Measurements from ENCODE around the gene GPSM1.
A peak's percentile ranks its signal among the peaks of the same experiment; 100 is the strongest.
"Not testable (repeated sequence)": the region's sequence is repeated elsewhere in the genome, so short reads cannot be mapped to it uniquely, and the experiment has no call there.

The GPSM1 gene

DNA sequence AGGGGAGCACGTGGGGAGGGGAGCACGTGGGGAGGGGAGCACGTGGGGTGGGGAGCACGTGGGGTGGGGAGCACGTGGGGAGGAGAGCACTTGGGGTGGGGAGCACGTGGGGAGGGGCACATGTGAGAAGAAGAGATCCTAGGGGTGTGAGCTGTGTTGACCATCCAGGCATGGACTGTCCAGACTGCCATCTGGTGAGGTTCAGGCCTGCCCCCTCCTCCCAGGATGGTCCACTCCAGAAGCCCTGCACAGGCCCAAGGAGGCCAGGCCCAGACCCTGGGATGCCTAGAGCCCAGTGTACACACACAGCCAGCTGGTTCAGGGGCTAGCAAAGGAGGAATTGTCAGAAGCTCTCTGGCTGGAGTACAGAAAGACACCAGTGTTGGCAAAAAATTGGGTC, 70.3 kb downstream of the GPSM1 start:
- no peak for DNase-seq (ENCODE audit: low spot score)

- no peak for DNase-seq (ENCODE audit: low spot score)
Observed at GRCh38 chr9:136398286-136398685, 70.9 kb downstream of the GPSM1 start.

GRCh38 chr9:136399176-136400037, 72.1 kb downstream of the GPSM1 start:
- DNase-seq (ENCODE audit: low spot score) = peak; percentile 46

DNA sequence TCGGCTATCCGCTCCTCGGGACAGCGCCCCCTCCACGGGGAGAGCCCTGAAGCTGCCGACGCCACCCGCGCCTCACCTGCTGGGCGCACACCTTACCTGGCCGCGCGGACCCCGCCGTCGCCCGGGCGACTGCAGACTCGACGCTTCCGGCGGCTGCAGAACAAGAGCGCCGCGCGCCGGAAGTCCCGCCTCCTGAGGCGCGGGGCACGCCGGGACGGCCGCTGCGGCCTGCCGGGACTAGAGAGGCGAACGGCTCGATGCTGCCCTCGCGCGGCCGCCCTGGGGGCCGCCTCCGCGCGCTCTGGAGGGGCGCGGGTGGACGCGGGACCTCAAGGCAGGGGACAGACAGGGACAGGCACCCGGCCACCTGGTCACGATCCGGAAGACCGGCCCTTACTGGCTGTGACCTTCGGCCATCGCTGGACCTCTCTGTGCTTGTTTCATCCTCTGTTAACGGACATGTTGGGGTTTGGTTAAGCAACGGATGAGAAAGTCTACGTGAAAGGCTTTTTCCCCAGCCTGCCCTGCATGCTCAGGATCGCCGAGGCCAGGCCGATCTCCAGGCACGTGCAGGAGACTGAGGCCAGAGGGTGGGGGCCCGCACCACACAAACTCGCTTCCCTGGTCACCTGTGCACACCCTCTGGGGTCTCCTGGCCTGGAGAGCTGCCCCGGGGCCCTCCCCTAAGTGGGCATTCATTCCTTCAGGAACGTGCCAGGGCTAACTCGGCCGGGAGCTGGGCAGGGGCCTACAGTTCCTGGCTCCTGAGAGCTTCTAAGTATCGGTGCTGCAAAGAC, 72.9 kb downstream of the GPSM1 start, which contains the start of gene SNAPC4:
TSS of gene SNAPC4 (minus strand) at position 133 of the 797 bp plus-strand sequence. CDS start 1,742 bp downstream, outside the sequence.
- peak; percentile 92 for DNase-seq (ENCODE audit: low spot score)

DNA sequence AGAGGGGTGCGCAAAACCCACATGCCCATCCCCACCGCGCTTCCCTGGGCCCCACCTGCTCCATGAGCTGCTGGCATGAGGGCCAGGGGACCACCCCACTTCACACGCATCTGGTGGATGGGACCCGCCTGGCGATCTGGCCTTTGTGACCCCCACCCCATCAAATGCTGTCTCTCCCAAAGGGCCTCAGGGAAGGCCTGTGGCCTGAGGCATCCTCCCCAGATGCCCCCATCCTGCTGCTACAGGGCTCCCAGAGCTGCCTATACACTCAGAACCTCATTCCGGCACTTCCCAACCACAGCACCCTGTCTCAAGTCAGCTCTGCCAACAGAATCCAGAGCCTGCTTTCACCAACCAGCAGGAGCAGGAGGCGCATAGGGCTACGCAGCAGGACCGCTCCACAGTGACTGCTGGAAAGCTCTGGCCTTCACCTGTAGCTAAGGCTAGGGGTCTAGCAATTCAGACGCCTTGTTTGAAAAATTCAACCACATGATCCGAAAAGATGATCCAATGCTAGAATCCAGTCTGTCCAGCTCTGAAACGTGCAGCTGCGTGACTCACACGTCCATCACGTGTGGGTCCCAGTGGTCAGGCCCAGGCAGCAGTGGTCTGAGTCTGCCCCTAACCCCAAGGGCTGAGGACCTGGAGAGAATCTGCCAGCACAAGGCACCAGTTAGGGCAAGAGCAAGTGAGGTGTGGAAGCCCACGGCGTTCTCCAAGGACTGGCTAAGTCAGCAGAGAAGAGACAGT, 74.0 kb downstream of the GPSM1 start:
- DNase-seq (ENCODE audit: low spot score) = no peak

DNA sequence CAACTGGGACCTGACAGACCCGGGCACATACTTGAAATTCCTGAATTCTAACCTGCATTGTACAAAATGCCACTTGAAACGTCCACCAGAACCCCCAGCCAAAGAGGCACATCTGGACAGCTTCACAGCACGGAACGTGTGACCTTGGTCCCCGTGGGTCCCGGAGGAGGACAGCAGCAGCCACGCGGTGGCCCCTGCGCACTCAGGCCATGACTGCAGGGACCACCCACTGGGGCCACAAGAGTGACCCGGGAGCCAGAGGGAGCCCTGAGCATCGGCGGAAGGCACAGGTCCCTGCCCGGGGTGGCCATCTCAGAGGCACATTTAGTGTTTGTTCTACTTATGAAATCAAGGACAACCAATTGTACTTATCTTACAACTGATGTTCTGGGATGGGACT, 74.7 kb downstream of the GPSM1 start:
- no peak for DNase-seq (ENCODE audit: low spot score)

DNA sequence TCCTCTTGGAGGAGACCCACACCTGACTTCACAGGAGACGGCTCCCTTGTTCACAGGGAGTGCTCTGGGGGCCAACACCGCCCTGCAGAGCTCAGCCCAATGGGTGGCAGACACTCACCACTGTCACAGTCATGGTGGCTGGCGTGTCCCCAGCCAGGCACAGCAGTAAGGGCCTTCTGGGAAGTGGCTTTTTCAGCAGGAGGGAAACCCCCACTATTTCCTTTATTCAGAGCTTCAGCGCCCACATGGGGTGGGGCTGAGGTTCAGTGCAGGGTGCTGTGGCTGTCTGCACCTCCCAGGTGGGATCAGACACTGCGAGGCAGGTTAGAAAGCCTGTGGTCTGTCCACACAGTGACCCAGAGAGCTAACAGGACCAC, 76.2 kb downstream of the GPSM1 start:
- peak; percentile 32 for DNase-seq (ENCODE audit: low spot score)

- no peak for DNase-seq (ENCODE audit: low spot score)
Observed at GRCh38 chr9:136403915-136404800, 76.8 kb downstream of the GPSM1 start.

- DNase-seq (ENCODE audit: low spot score) = no peak
Observed at GRCh38 chr9:136404801-136405136, 77.4 kb downstream of the GPSM1 start.

- DNase-seq (ENCODE audit: low spot score) = no peak
Observed at GRCh38 chr9:136405481-136405880, 78.1 kb downstream of the GPSM1 start.

DNA sequence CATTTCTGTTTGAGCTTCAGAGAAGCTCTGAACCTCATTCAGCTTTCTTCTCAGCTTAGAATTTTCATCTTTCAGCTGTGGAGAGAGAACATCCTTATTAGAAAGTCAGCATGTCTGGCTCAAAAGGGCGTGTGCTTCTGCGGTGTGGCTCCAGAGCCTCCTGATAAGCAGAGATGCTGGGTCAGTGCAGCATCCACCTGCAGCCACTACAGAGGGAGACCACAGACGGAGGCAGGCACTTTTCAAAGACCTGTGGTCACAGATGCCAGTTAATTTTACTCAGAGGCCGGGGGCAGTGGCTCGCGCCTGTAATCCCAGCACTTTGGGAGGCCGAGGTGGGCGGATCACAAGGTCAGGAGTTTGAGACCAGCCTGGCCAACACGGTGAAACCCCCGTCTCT, 78.6 kb downstream of the GPSM1 start:
- not testable (repeated sequence) for DNase-seq (ENCODE audit: low spot score)

- not testable (repeated sequence) for DNase-seq (ENCODE audit: low spot score)
Observed at GRCh38 chr9:136407061-136407460, 79.7 kb downstream of the GPSM1 start.

DNA sequence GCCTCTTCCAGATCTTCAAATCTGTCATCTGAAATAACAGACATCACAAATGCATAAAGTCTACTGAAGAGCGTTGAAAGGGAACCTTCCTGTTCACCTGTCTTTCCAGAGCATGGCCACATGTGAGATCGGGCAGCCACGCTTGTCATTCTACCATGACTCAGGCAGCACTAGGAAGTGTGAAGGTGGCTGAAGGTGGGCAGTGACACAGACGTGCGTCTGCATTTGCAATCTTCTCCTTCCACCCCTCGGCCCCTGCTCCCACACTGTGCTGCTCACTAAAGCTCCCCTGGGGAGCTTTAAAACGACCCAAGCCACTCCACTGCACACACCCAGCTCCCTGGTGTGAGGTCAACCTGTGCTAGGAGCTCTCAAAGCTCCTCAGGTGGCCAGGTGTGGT, 80.6 kb downstream of the GPSM1 start:
- no peak for DNase-seq (ENCODE audit: low spot score)

All from germinal center (tissue), 1 donor.